GM04503 (cell line): Measurements from ENCODE around the gene PDE6C.

ENCODE experiments used
- DNase-seq: peaks from one replicate; pipeline ENCODE4 v3.0.0-alpha.2; 2012; ENCODE audit warnings: low read depth

Gene PDE6C

DNA sequence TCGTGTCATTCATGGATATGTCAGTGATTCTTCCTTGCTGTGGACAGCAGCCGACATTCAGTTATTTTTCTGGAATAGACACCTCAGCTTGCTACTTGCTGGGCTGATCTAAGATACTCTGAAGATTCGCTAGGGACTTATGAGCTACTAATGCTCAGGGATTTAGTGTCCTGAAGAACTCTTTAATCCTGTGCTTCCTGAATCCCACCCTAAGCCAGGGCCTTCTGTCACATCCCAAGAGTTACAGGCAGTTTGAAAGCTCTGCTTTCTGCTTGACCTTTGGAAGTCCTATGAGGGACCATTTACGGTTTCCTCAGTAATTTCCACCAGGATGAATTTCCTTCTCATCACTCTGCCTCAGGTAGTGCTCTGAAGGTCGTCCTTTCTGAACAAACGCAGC, at the start of gene PDE6C:
Gene PDE6C, plus strand, starts transcription at position 227 of the 400 bp plus-strand sequence. CDS start 189 bp downstream, outside the sequence.
- no peak for DNase-seq

- no peak for DNase-seq
Measured at GRCh38 chr10:93565446-93565845, 46.9 kb upstream of the PDE6C start.

DNA sequence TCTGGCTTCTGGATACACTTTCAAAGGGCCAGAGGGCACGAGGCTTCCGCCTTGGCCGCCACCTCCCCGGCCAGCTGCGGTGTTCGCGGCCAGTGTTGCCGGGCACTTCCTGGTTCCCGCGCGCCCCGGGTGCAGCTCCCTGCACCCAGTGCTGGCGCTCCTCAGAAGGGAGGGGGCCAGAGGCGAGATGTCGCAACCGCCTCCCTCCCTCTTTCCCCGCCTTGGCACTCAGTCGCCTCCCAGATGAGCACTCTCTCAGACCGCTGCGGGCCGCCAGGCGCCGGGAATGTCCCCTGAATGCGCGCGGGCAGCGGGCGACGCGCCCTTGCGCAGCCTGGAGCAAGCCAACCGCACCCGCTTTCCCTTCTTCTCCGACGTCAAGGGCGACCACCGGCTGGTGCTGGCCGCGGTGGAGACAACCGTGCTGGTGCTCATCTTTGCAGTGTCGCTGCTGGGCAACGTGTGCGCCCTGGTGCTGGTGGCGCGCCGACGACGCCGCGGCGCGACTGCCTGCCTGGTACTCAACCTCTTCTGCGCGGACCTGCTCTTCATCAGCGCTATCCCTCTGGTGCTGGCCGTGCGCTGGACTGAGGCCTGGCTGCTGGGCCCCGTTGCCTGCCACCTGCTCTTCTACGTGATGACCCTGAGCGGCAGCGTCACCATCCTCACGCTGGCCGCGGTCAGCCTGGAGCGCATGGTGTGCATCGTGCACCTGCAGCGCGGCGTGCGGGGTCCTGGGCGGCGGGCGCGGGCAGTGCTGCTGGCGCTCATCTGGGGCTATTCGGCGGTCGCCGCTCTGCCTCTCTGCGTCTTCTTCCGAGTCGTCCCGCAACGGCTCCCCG, 45.7 kb upstream of the PDE6C start, which contains the start of gene FFAR4:
Gene FFAR4, plus strand, starts transcription at position 231 of the 842 bp plus-strand sequence. Its CDS starts 56 bp downstream, at position 287.
- no peak for DNase-seq

GRCh38 chr10:93567277-93568104, 44.8 kb upstream of the PDE6C start:
- DNase-seq, result no peak

GRCh38 chr10:93568105-93568390, 44.3 kb upstream of the PDE6C start:
- no peak for DNase-seq

DNA sequence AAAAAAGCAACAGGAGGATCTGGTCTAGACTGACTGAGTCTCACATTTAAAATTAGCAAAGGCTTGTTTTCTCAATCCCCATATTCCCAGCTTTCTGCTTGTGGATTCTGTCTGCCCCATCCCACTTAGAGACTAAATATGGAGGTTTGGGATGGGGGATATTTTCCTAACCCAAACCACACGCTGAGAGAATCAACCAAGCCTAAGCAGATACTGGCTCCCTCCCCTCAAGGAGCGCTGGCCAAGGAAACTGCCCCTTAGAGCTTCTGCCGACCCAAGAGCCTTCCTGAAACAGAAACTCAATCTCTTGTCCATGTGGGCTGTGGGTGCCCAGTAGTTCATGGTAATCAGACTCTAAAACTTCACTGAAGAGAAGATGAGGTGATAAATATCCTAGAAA, 42.0 kb upstream of the PDE6C start:
- DNase-seq, result no peak

GRCh38 chr10:93572606-93573005, 39.7 kb upstream of the PDE6C start:
- no peak for DNase-seq

GRCh38 chr10:93573051-93573909, 39.1 kb upstream of the PDE6C start:
- DNase-seq, result no peak

- DNase-seq, result no peak
Measured at GRCh38 chr10:93573924-93574323, 38.4 kb upstream of the PDE6C start.

DNA sequence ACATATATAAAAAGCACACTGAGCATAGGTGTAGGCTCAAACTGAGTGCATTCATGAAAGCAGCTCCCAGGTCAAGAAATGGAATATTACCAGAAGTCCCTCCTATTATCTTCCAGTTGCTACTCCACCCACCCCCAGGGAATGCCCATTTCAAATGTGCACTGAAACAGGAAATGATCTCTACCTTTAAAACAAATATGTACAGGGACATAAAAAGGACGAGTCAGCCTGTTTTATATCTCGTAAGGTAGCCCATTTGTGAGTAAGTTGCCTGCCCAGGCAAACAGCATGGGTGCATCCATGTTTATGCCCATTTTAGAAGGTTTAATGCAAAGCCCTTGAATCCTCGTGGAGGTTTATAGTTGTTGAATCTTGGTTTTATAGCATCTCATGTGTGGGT, 35.4 kb upstream of the PDE6C start:
- DNase-seq, result no peak

GRCh38 chr10:93577565-93577964, 34.8 kb upstream of the PDE6C start:
- no peak for DNase-seq

- no peak for DNase-seq
Measured at GRCh38 chr10:93579089-93579488, 33.2 kb upstream of the PDE6C start.

GRCh38 chr10:93579985-93580711, 32.2 kb upstream of the PDE6C start:
- no peak for DNase-seq

DNA sequence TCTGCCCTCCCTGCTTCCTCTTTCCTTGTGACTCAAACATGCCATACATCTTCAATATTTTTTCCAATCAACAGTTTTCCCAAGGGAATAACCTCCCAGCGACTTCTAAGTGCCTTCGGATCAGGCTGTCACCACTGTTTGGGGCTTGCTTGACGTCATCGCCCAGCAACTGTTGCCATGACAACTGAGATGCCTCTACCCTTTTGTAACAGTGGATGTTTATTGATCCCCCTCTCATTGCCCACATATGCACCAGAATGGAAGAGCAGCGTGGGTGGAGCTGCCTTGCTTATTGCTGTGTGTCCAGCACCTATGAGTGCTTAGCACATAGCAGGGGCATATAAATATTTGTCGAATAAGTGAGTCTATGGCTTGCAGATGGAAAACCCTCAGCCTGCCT, 31.5 kb upstream of the PDE6C start:
- no peak for DNase-seq

DNA sequence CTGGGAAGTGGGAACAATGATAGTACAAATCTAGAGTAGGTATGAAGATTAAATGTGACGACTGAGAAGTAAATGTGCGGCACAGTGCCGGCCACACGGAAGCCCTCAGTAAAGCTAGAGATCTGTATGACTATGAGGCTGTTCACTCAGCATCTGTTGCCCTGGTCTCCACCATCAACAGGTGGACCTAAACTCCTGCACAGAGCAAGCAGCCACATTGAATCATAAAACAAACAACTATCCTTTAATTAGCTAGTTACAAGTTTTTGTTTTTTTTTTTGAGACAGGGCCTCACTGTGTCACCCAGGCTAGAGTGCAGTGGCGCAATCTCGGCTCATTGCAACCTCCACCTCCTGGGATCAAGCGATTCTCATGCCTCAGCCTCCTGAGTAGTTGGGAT, 27.9 kb upstream of the PDE6C start:
- no peak for DNase-seq

DNA sequence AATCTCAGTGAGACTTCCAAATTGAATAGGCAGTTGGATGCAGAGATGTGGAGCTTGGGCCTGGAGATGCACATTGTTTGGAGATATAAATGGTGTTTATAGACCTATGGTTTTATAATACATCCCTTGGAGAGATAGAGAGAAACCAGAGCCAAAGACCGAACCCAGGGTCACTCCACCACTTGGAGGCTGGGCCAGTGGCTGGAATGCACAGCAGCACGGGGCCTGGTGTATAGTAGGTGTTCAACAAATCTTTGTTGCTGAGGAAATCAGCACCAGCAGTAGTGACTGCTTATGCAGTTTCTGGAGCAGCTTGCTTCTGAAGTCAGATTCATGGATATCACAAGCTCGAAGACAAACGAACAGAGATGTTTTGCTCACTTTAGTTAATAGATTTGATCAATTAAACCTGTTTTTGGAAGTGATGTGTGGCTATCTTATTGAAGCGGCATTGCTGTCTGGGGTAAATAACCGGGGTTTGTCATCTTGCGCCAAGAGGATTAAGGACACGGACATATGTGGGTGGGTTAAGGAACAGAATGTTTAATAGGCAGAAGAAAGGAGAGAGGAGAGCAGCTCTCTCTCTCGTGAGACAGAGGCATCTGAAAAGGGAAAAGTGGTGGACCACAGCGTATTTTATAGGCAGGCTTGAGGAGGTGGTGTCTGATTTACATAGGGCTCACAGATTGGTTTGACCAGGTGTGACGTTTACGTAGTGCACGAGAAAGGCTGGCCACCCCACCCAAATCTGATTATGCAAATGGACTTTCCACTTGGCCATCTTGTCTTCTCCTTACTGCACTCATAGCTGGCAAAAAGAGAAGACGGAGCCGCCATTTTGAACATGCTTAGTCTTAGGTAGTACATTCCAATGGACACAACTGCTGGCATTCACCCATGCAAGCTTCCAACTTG, 22.4 kb upstream of the PDE6C start:
- DNase-seq, result no peak

DNA sequence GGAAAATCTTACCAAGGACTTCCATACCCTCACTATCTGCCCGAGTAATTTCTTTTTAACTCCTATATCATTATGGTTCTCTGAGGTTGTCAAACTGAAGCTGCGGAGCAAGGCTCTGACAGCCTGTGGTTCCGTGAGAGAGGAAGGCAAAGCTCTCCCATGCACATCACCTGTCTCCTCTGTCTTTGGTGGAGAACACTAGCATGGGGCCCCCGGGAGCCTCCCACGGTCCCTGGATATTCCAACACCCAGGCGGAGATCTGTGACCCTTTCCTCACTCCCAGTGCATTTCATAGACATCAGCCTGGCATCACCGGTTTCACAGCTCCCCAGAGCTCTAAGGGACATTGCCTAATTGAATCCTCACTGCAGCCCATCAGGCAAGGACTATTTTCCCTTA, 21.7 kb upstream of the PDE6C start:
- DNase-seq, result no peak

DNA sequence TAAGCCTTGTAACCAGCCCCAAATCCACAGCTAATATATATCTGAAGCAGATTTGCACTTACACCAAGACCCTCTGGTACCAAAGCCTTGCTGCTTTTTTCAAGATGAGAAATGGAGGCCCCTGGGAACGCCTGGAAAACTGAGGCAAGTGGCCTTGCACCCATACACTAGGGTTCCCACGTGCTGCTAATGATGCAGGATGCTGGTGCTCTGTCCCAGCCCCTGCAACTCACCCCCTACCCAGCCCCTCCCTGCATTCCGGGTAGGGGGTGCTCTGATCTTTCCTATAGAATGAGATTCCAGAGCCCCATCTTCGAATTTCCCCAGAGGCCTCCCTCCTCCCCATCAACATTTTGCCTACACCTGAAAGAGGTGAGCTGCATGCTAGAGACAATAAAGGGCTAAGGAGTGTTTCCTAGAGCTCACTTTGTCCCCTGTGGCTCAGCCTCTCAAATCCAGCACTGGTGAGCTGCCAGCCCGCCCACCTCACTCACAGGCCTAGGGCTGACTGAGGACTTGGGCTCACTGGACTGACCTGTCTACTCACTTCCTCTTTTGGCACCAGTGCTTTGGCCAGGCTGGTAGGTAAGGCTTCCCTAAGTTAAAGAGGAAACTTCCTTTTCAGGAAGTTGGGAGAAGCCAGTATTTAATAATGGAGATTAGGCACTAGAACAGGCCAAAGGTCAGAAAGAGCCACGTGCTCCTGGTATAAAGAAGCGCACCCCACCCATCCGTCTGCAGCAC, 21.1 kb upstream of the PDE6C start:
- DNase-seq, result no peak

DNA sequence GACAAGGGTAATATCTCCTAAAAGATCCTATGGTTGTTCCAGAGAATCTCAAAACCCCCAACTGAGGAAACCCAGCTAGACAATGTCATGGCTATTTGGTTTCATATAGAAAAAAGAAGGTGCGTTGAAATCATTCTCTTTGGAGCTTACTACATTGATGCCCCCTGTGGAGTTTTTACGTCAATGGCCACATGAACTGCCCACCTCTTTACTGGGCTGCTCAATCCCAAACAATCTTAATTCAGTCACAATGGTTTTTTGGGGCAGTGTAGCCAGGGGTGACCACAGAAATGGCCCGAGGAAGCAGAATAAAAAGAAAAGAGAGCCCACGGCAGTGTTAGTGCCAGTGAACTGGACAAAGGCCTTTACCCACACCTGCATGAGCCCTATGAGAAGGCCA, 19.1 kb upstream of the PDE6C start:
- no peak for DNase-seq

DNA sequence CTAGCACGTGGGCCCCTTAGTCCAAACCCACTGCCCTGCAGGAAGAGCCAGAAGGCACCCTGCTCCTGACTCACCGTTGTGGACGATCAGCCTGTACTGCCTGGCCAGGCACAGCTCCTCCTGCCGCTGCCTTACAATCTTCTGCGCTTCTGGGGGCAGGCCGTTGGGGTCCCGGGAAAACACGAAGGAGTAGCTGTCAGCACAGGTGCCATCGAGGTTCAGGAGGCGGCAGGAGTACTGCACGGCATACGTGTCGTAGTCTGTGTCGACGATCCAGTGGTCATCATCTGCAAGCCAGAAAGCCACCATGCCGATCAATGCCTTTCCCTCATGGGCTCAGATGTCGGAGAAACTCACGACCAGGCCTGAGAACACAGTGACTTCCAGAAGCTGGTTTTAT, 18.6 kb upstream of the PDE6C start:
- DNase-seq, result no peak
